Mesothelial cell of epicardium (in vitro differentiated cells): ENCODE results near the gene CAND1. TPM values are rescaled to one million over a fixed set of nuclear protein-coding genes. Genes with fewer than 3 reads are reported as not detected.

Experiments
- DNase-seq, 2 experiments: peaks; one replicate each; pipeline ENCODE4 v3.0.0; 2021; ENCODE audit warnings: low spot score in 2 of 2; ENCODE audit not compliant: unreplicated experiment in 2 of 2
- H3K27ac Mint-ChIP-seq: 2 replicates; pipeline ENCODE4 v1.8.0; 2021; ENCODE audit warnings: mixed read lengths
- H3K27me3 Mint-ChIP-seq: 2 replicates; pipeline ENCODE4 v1.8.0; 2021; ENCODE audit warnings: low read depth, mixed read lengths
- H3K36me3 Mint-ChIP-seq: 2 replicates; pipeline ENCODE4 v1.8.0; 2021; ENCODE audit warnings: mixed read lengths
- H3K4me1 Mint-ChIP-seq: 2 replicates; pipeline ENCODE4 v1.8.0; 2021; ENCODE audit warnings: mixed read lengths
- H3K4me3 Mint-ChIP-seq: 2 replicates; pipeline ENCODE4 v1.8.0; 2021; ENCODE audit warnings: mild to moderate bottlenecking, moderate library complexity, mixed read lengths
- H3K9me3 Mint-ChIP-seq: 2 replicates; pipeline ENCODE4 v1.8.0; 2021; ENCODE audit warnings: mixed read lengths
- CTCF ChIP-seq: fragments of 200-600 bp; sonication (generic); IDR thresholded peaks from one replicate; pipeline ENCODE4 v1.5.0; 2021; ENCODE audit warnings: antibody characterized with exemption; ENCODE audit not compliant: unreplicated experiment
- total RNA-seq: library from RNA; stranded (reverse); gene quantifications from 3 replicates; pipeline ENCODE4 v1.2.1, GENCODE V29; 2021

Gene CAND1
- total RNA-seq, 1 donor from 2014 or later, result 270 TPM

GRCh38 chr12:67299526-67299925 is 30.4 kb downstream of the CAND1 start:
- Mint-ChIP-seq H3K9me3 (no peaks in the 10 kb centered on the region), H3K4me3 (no peak overlapping the region), H3K4me1 (peaks cover 5% of the 10 kb centered on the region), H3K27ac (peak overlapping the region; percentile 23), H3K36me3 (peaks cover 60% of the 10 kb centered on the region), H3K27me3 (no peaks in the 10 kb centered on the region)
- no peak for TF ChIP-seq CTCF
- no peak for DNase-seq

- H3K9me3 Mint-ChIP-seq, result no peaks in the 10 kb centered on the region
- H3K4me1 Mint-ChIP-seq, result peaks cover 6% of the 10 kb centered on the region
- H3K4me3 Mint-ChIP-seq, result no peak overlapping the region
- H3K36me3 Mint-ChIP-seq, result peaks cover 57% of the 10 kb centered on the region
- TF ChIP-seq CTCF, result no peak
- H3K27ac Mint-ChIP-seq, result no peak overlapping the region
- no peak for DNase-seq
- no peaks in the 10 kb centered on the region for H3K27me3 Mint-ChIP-seq
Observed at GRCh38 chr12:67299926-67300325, 30.8 kb downstream of the CAND1 start.

- Mint-ChIP-seq H3K36me3 (peaks cover 62% of the 10 kb centered on the region), H3K27me3 (no peaks in the 10 kb centered on the region), H3K4me3 (no peak overlapping the region), H3K27ac (no peak overlapping the region), H3K4me1 (peaks cover 6% of the 10 kb centered on the region), H3K9me3 (peaks cover 4% of the 10 kb centered on the region)
- TF ChIP-seq CTCF, result no peak
- no peak for DNase-seq
Observed at GRCh38 chr12:67302162-67302561, 33.0 kb downstream of the CAND1 start.

- Mint-ChIP-seq H3K9me3 (peaks cover 4% of the 10 kb centered on the region), H3K4me3 (no peak overlapping the region), H3K27ac (no peak overlapping the region), H3K4me1 (peaks cover 6% of the 10 kb centered on the region), H3K27me3 (no peaks in the 10 kb centered on the region), H3K36me3 (peaks cover 69% of the 10 kb centered on the region)
- TF ChIP-seq CTCF, result no peak
- no peak for DNase-seq
Observed at GRCh38 chr12:67305544-67305943, 36.4 kb downstream of the CAND1 start.

GRCh38 chr12:67306712-67307111 is 37.6 kb downstream of the CAND1 start:
- H3K4me3 Mint-ChIP-seq, result no peak overlapping the region
- peaks cover 75% of the 10 kb centered on the region for H3K36me3 Mint-ChIP-seq
- peaks cover 6% of the 10 kb centered on the region for H3K4me1 Mint-ChIP-seq
- H3K9me3 Mint-ChIP-seq, result peaks cover 4% of the 10 kb centered on the region
- TF ChIP-seq CTCF, result no peak
- H3K27me3 Mint-ChIP-seq, result no peaks in the 10 kb centered on the region
- DNase-seq, result no peak
- H3K27ac Mint-ChIP-seq, result no peak overlapping the region

- Mint-ChIP-seq H3K36me3 (peaks cover 49% of the 10 kb centered on the region), H3K4me1 (no peaks in the 10 kb centered on the region), H3K9me3 (no peaks in the 10 kb centered on the region), H3K27ac (no peak overlapping the region), H3K4me3 (no peak overlapping the region), H3K27me3 (no peaks in the 10 kb centered on the region)
- TF ChIP-seq CTCF, result no peak
- no peak for DNase-seq
Observed at GRCh38 chr12:67315661-67316060, 46.5 kb downstream of the CAND1 start.
